ENCODE results near the gene DISC1.

The DISC1 gene

DNA sequence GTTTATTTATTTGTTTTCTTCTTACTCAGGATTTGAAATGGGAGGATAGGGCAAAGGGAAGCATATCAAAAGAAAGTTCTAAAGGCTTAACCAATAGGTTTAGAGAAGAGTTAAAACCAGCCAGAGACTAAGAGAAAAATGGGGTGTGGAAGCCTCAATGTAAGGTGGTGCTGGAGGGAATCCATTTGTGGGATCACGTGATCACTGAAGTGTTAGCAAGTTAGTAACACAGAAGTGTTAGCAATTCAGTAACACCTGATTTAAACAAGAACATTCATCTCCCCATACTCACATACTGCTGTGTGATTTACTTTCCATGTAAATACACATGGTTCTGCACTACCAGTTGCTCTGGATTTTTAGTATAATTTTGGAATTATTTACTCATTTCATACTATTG is 451.2 kb downstream of the DISC1 start:
- DNase-seq: no peak

DNA sequence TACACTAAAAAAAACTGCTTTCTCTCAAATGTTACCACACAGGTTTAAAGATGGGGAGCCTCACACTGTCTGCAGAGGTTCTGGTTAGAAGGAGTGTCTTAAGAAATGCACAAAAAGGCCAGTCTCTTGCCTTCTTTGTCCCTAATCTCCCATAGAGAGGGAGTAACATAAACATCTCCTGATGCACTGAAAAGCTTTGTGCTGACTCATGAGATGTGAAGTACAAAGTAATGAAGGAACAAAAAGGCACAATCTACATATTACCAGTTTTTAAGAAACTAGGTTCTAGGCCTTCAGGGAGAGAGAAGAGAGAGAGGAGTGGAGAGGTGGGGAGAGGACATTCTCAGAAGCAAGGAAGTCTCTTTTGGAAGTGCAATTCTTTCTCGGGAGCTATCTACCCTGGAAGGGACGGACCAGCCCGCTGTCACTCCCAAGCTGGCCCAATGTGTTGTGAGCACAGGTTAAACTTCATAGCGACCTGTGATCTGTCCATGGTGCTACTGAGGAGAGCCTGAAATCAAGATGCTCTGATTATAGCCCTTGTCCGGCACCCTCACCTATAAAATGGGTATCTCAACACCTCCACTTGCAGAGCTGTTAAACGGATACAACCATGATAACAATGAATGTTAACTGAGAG is 458.1 kb downstream of the DISC1 start:
- DNase-seq: no peak

DNA sequence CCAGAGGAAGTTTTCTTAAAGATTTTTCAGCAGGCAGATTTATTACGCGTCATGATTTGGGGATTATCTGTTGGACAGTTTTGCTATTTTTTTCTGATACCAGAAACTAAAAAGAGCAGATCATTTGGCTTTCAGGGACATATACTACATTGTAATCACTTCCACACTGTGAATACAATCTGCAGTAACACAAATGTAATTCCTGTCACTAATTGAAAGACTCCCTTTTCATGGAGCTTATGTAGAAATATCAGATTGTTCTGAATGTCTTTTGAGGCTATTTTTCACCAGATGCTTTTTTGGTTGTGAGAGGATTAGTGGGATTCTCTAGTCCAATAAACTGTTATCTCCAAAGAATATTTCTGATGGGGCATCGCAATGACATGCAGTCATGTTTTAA is 464.2 kb downstream of the DISC1 start:
- no peak for DNase-seq

Measured in activated T-cell treated with anti-CD3 and anti-CD28 coated beads for 4 hours (primary cell).